GM23338 (cell line): ENCODE data around the gene ZNF778. TPM values are rescaled to one million over a fixed set of nuclear protein-coding genes. Genes with fewer than 3 reads are reported as not detected.
A peak's percentile ranks its signal among the peaks of the same experiment; 100 is the strongest.

Experiments
- ATAC-seq: fragments of 200-7000 bp; cut with Tn5 transposase; 3 replicates; pipeline ENCODE4 v1.9.1; 2020
- DNase-seq: peaks from one replicate; pipeline ENCODE4 v3.0.0-alpha.2; 2015; ENCODE audit warnings: low spot score
- H2AFZ ChIP-seq: fragments of 200-600 bp; sonication (generic); 2 replicates; pipeline ENCODE4 v1.8.0; 2016; ENCODE audit warnings: antibody characterized with exemption, mild to moderate bottlenecking, moderate library complexity
- H3F3A ChIP-seq: fragments of 200-600 bp; sonication (generic); replicated peaks from 2 replicates; pipeline ENCODE4 v1.8.0; 2017; ENCODE audit warnings: antibody characterized with exemption, mixed run types, low read depth
- H3K27ac ChIP-seq: fragments of 200-600 bp; sonication (generic); 2 replicates; pipeline ENCODE4 v1.6.1; 2016; ENCODE audit warnings: low read depth
- H3K27me3 ChIP-seq: fragments of 200-600 bp; sonication (generic); 2 replicates; pipeline ENCODE4 v1.8.0; 2016; ENCODE audit warnings: mild to moderate bottlenecking, mixed run types, moderate library complexity; ENCODE audit not compliant: insufficient read depth
- H3K36me3 ChIP-seq: fragments of 200-600 bp; sonication (generic); 2 replicates; pipeline ENCODE4 v1.8.0; 2016; ENCODE audit warnings: mild to moderate bottlenecking; ENCODE audit not compliant: insufficient read depth
- H3K4me1 ChIP-seq: fragments of 200-600 bp; sonication (generic); 2 replicates; pipeline ENCODE4 v1.8.0; 2016; ENCODE audit warnings: mild to moderate bottlenecking, moderate library complexity; ENCODE audit not compliant: insufficient read depth
- H3K4me2 ChIP-seq: fragments of 200-600 bp; sonication (generic); 2 replicates; pipeline ENCODE4 v1.7.1; 2017; ENCODE audit warnings: mixed run types
- H3K4me3 ChIP-seq: fragments of 200-600 bp; sonication (generic); 2 replicates; pipeline ENCODE4 v1.6.1; 2016; ENCODE audit warnings: mixed run types
- H3K79me2 ChIP-seq: fragments of 200-600 bp; sonication (generic); replicated peaks from 2 replicates; pipeline ENCODE4 v1.8.0; 2017; ENCODE audit warnings: mild to moderate bottlenecking; ENCODE audit not compliant: insufficient read depth
- H3K9me2 ChIP-seq: fragments of 200-600 bp; sonication (generic); 2 replicates; pipeline ENCODE4 v1.8.0; 2017; ENCODE audit not compliant: insufficient read depth
- H4K20me1 ChIP-seq: fragments of 200-600 bp; sonication (generic); replicated peaks from 2 replicates; pipeline ENCODE4 v1.8.0; 2017; ENCODE audit warnings: mild to moderate bottlenecking; ENCODE audit not compliant: insufficient read depth
- H3K27ac Mint-ChIP-seq: 2 replicates; pipeline ENCODE4 v1.8.0; 2020; ENCODE audit warnings: inconsistent platforms, mild to moderate bottlenecking, moderate library complexity, mixed read lengths
- H3K27me3 Mint-ChIP-seq: 3 replicates; pipeline ENCODE4 v1.8.0; 2022; ENCODE audit warnings: low read depth, mild to moderate bottlenecking, moderate library complexity, mixed read lengths, inconsistent platforms; ENCODE audit not compliant: insufficient read depth, poor library complexity
- H3K36me3 Mint-ChIP-seq: 3 replicates; pipeline ENCODE4 v1.8.0; 2021; ENCODE audit warnings: low read depth, mild to moderate bottlenecking, inconsistent platforms, moderate library complexity, mixed read lengths
- H3K4me1 Mint-ChIP-seq: 3 replicates; pipeline ENCODE4 v1.8.0; 2020; ENCODE audit warnings: mild to moderate bottlenecking, inconsistent platforms, mixed read lengths
- H3K4me3 Mint-ChIP-seq: 3 replicates; pipeline ENCODE4 v1.8.0; 2021; ENCODE audit warnings: moderate library complexity, mild to moderate bottlenecking, inconsistent platforms, mixed read lengths
- H3K9me3 Mint-ChIP-seq: 3 replicates; pipeline ENCODE4 v1.8.0; 2020; ENCODE audit warnings: moderate library complexity, mild to moderate bottlenecking, inconsistent platforms, mixed read lengths
- CREB1 ChIP-seq: fragments of 250-450 bp; sonication (Bioruptor Pico); IDR thresholded peaks from 2 replicates; pipeline ENCODE4 v1.5.0; 2020; ENCODE audit warnings: low read depth, mild to moderate bottlenecking, moderate library complexity
- ETS1 ChIP-seq: IDR thresholded peaks from 2 replicates; pipeline ENCODE4 v1.6.1; 2016; ENCODE audit warnings: antibody characterized with exemption
- EZH2 ChIP-seq: fragments of 200-600 bp; sonication (generic); IDR thresholded peaks from one replicate; pipeline ENCODE4 v1.8.0; 2017; ENCODE audit warnings: antibody characterized with exemption, mild to moderate bottlenecking, low read depth; ENCODE audit not compliant: unreplicated experiment
- EZH2phosphoT487 ChIP-seq: fragments of 200-600 bp; sonication (generic); IDR thresholded peaks from one replicate; pipeline ENCODE4 v1.8.1; 2018; ENCODE audit warnings: antibody characterized with exemption; ENCODE audit not compliant: unreplicated experiment
- JUNB ChIP-seq: IDR thresholded peaks from one replicate; pipeline ENCODE4 v1.6.1; 2016; ENCODE audit warnings: antibody characterized with exemption; ENCODE audit not compliant: unreplicated experiment
- NANOG ChIP-seq: IDR thresholded peaks from 2 replicates; pipeline ENCODE4 v1.6.1; 2016; ENCODE audit warnings: antibody characterized with exemption, borderline replicate concordance
- POLR2AphosphoS5 ChIP-seq: IDR thresholded peaks from 2 replicates; pipeline ENCODE4 v1.6.1; 2016; ENCODE audit warnings: antibody characterized with exemption, low read depth
- REST ChIP-seq: IDR thresholded peaks from one replicate; pipeline ENCODE4 v1.6.1; 2018; ENCODE audit warnings: antibody characterized with exemption; ENCODE audit not compliant: unreplicated experiment
- STAT1 ChIP-seq: IDR thresholded peaks from one replicate; pipeline ENCODE4 v1.6.1; 2016; ENCODE audit warnings: antibody characterized with exemption; ENCODE audit not compliant: unreplicated experiment
- ZNF114 ChIP-seq: fragments of 250-450 bp; sonication (Bioruptor Pico); IDR thresholded peaks from 2 replicates; pipeline ENCODE4 v1.5.0; 2020; ENCODE audit warnings: mild to moderate bottlenecking, moderate library complexity
- ZNF331 ChIP-seq: fragments of 250-450 bp; sonication (Bioruptor Pico); IDR thresholded peaks from 2 replicates; pipeline ENCODE4 v1.5.0; 2020; ENCODE audit warnings: low read depth, mild to moderate bottlenecking, moderate library complexity
- ZNF462 ChIP-seq: fragments of 250-450 bp; sonication (Bioruptor Pico); IDR thresholded peaks from 2 replicates; pipeline ENCODE4 v1.5.0; 2020; ENCODE audit warnings: mild to moderate bottlenecking, moderate library complexity
- polyA plus RNA-seq: library from polyadenylated mRNA; unstranded; fragments of >200 nt; fragmentation: Nextera tagmentation; extraction: Ambion mirVana; gene quantifications from 2 replicates; pipeline ENCODE4 v1.2.1, GENCODE V29; 2016
- total RNA-seq: library from RNA; depleted of rRNA; stranded (reverse); fragments of >200 nt; shearing (Covaris generic); gene quantifications from 2 replicates; pipeline ENCODE4 v1.2.3, GENCODE V29; 2014
- TF ChIP-seq, protein P1 (sequence below), 2 experiments: fragments of 200-600 bp in 1 of 2; sonication (generic) in 1 of 2; conservative IDR thresholded peaks; 2 replicates each; pipeline versions ENCODE4 v1.5.1 to v1.6.1; 2016 to 2017; ENCODE audit warnings: antibody characterized with exemption in 2 of 2, low read depth in 2 of 2, mild to moderate bottlenecking in 2 of 2, moderate library complexity in 1 of 2

ZNF778 gene
- total and polyA plus RNA-seq, 2 experiments from 2014 or later = 7.9 to 43.4 TPM

DNA sequence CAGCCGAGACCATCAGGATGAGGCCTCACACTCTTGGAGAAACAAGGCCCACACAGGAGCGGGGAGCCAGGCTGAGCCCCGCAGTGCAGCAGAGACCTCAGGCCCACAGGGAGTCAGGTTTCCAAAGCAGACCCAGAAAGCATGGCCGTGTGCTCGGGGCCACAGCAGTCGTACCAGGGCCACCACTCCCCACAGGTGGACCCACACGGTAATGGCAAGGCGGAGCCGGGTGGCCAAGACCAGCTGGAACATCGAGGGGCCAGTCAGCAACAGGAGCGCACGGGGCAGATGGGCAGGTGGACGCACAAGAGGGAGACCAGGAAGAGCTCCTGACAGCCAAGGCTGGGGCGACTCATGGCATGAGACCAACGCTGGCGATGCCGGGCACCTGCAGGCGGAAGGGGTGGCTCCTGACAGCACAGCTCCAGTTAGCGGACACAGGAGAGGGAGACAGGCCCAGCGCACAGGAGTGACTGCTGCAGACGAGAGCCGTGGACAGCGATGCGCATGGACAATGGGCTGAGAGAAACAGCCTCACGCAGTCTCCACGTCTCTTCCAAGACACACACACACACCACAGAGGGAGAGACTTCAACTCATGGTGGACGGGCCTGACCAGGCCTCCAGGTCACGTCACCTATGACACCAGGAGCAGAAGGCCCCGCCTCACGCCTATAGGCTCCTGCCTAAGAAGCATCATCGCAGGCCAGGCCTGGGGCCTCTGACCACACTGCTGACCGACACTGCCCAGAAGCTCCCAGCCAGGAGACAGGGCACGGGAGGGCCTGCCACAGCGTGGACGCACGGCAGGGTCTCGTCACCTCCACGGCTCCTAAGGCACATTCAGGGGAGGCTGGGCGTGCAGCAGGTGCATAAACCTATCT lies 58.6 kb downstream of the ZNF778 start:
- H3K4me2 ChIP-seq = no peak overlapping the region
- H3K27ac Mint-ChIP-seq = no peak overlapping the region; the same call in 1 of the 2 replicates
- H3K27ac ChIP-seq = peak overlapping the region; percentile 39; the same call in 1 of the 2 replicates
- no peak for TF ChIP-seq NANOG
- no peak for TF ChIP-seq ZNF331 (CRISPR knock-in tag)
- no peak for TF ChIP-seq EZH2
- no peak for TF ChIP-seq STAT1
- TF ChIP-seq CREB1 = no peak
- TF ChIP-seq JUNB = no peak
- TF ChIP-seq POLR2AphosphoS5 = no peak
- TF ChIP-seq EZH2phosphoT487 = no peak
- no peak for TF ChIP-seq ZNF114 (CRISPR knock-in tag)
- TF ChIP-seq, protein P1, sequence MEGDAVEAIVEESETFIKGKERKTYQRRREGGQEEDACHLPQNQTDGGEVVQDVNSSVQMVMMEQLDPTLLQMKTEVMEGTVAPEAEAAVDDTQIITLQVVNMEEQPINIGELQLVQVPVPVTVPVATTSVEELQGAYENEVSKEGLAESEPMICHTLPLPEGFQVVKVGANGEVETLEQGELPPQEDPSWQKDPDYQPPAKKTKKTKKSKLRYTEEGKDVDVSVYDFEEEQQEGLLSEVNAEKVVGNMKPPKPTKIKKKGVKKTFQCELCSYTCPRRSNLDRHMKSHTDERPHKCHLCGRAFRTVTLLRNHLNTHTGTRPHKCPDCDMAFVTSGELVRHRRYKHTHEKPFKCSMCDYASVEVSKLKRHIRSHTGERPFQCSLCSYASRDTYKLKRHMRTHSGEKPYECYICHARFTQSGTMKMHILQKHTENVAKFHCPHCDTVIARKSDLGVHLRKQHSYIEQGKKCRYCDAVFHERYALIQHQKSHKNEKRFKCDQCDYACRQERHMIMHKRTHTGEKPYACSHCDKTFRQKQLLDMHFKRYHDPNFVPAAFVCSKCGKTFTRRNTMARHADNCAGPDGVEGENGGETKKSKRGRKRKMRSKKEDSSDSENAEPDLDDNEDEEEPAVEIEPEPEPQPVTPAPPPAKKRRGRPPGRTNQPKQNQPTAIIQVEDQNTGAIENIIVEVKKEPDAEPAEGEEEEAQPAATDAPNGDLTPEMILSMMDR (conservative IDR thresholded peaks at IDR 0.05; ENCODE audit: low read depth in 2 of 2) = no peak
- no peak for TF ChIP-seq REST
- TF ChIP-seq ETS1 = no peak
- TF ChIP-seq ZNF462 (CRISPR knock-in tag) = no peak
- H3K79me2 ChIP-seq = peaks cover 15% of the 10 kb centered on the region; the same call in 1 of the 2 replicates
- H3K4me3 Mint-ChIP-seq = no peak overlapping the region
- H3K27me3 Mint-ChIP-seq = peaks cover 15% of the 10 kb centered on the region
- no peak for ATAC-seq
- no peaks in the 10 kb centered on the region for H3K9me3 Mint-ChIP-seq
- no peaks in the 10 kb centered on the region; the same call in 2 of the 3 replicates for H3K4me1 Mint-ChIP-seq
- no peaks in the 10 kb centered on the region; the same call in 1 of the 2 replicates for H3K36me3 ChIP-seq
- no peak overlapping the region for H3K4me3 ChIP-seq
- DNase-seq = no peak
- peaks cover 63% of the 10 kb centered on the region for H3K36me3 Mint-ChIP-seq
- H2AFZ ChIP-seq = no peak overlapping the region
- H3K4me1 ChIP-seq = no peaks in the 10 kb centered on the region
- peaks cover 11% of the 10 kb centered on the region; the same call in 1 of the 2 replicates for H3F3A ChIP-seq
- no peaks in the 10 kb centered on the region for H3K27me3 ChIP-seq
- peaks cover 14% of the 10 kb centered on the region for H4K20me1 ChIP-seq
- no peaks in the 10 kb centered on the region for H3K9me2 ChIP-seq
